Right lobe of liver (tissue), 4 donors: ENCODE measurements around the gene F2R.

Source experiments
- POLR2A ChIP-seq: fragments of 450-650 bp; IDR thresholded peaks from one replicate; pipeline ENCODE4 v1.6.1; 2017; ENCODE audit warnings: antibody characterized with exemption, mild to moderate bottlenecking
- TF ChIP-seq, protein P1 (sequence below), 4 donors: fragments of 200-600 bp in 3 of 4; fragments of 450-650 bp in 1 of 4; IDR thresholded peaks; one replicate each; pipeline versions ENCODE4 v1.5.1 to v1.8.0; 2016 to 2022; ENCODE audit warnings: antibody characterized with exemption in 4 of 4, mild to moderate bottlenecking in 2 of 4
- donor health status: DM: no; HTN: no; CAD: no.
- donor health status: DM: no; HTN: no; CAD: no.
- donor health status: DM: no; HTN: yes; CAD: no.

DNA sequence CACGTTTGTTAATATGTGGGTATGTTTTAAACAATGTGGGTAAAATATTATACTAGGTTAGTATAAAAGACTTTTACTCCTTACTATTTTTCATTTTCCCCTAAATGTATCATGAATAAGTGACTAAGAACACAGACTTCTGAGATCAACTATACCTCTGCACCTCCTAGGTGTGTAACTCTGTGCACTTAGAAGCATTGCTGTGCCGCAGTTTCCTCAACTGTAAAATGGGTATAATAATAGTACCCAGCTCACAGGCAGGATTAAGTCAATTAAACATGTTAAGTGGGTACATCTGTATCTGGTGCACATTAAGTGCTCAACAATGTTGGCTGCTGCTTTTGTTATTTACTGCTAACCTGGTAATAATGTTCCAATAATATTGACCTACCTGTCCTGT is 21.6 kb upstream of the F2R start:
- TF ChIP-seq, protein P1, sequence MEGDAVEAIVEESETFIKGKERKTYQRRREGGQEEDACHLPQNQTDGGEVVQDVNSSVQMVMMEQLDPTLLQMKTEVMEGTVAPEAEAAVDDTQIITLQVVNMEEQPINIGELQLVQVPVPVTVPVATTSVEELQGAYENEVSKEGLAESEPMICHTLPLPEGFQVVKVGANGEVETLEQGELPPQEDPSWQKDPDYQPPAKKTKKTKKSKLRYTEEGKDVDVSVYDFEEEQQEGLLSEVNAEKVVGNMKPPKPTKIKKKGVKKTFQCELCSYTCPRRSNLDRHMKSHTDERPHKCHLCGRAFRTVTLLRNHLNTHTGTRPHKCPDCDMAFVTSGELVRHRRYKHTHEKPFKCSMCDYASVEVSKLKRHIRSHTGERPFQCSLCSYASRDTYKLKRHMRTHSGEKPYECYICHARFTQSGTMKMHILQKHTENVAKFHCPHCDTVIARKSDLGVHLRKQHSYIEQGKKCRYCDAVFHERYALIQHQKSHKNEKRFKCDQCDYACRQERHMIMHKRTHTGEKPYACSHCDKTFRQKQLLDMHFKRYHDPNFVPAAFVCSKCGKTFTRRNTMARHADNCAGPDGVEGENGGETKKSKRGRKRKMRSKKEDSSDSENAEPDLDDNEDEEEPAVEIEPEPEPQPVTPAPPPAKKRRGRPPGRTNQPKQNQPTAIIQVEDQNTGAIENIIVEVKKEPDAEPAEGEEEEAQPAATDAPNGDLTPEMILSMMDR (IDR thresholded peaks at IDR 0.05) = no peak
- TF ChIP-seq POLR2A = no peak
